DMS 273 treated with DMSO at 0.1 percent for 48 hours (cell line): ENCODE measurements around the gene BMI1.
A peak's percentile ranks its signal among the peaks of the same experiment; 100 is the strongest.
"Not testable (repeated sequence)": the region's sequence is repeated elsewhere in the genome, so short reads cannot be mapped to it uniquely, and the experiment has no call there.

ENCODE experiments used
- DNase-seq: peaks from one replicate; lab custom pipeline; 2025; lab: John Stamatoyannopoulos, UW

The BMI1 gene

DNA sequence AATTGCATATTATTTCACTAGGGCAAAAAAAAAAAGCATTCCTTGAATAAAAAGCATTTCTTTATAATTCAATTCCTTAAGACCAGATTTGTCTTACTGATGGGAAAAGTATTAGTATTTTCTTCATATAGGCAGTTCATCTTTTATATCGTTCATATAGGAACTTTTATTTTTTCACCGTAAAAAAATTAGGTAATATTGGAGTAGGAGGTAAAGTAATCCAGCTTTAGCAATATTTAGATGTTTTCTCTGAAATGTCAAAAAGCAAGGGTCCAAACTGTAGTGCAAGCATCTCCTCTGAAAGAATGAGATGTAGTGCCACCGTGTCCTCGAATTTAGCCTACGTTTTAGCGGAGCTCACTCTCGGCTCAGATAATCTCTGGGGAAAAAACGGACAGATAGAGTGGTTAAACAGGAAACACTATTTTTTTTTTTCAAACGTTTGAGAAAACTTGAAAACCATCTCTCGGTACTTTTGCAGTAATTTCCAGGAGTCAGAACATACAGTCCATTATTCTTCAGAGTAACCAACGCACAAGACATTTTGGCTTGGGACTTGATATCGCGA, 18.9 kb downstream of the BMI1 start:
- DNase-seq: peak; percentile 14

DNA sequence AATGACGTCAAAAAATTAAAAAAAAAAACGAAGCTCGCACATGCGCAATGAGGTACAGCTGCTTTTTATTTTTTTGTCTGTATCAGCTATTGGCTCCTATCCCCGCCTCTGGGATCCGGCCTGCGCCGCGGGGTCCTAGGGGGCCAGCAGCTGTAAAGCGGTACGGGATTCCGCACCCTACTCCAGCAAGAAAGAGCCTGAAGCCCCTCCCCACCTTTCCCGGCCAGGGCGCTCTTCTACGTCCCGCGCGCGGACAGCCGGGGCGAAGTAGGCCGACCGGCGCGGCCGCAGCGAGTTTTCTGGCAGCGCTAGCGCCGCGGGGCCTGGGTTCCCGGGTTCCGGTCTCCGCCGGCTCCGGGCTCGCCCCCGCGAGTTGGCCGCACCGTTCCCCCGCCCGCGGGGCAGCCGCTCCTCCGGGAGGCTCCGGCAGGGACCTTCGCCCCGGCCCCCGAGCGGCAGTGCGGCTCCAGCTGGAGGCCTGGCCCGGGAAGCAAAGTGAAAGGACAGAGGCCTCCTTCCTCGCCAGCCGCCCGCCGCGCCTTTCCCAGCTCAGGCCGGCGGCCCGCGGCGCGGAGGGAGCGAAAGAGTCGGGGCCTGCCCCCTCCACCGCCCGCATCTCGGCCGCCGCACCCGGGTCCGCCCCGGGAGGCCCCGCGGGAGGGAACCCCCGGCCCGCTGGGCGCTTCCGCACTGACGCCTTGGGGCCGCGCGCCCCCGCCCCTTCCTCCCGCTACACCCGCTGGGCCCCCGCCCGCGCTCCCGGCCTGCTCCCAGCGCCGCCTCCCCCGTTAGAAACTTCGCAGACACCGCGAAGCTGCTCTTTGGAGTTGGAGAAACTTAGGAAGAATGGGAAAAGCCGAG, 19.7 kb downstream of the BMI1 start:
- DNase-seq: no peak

DNA sequence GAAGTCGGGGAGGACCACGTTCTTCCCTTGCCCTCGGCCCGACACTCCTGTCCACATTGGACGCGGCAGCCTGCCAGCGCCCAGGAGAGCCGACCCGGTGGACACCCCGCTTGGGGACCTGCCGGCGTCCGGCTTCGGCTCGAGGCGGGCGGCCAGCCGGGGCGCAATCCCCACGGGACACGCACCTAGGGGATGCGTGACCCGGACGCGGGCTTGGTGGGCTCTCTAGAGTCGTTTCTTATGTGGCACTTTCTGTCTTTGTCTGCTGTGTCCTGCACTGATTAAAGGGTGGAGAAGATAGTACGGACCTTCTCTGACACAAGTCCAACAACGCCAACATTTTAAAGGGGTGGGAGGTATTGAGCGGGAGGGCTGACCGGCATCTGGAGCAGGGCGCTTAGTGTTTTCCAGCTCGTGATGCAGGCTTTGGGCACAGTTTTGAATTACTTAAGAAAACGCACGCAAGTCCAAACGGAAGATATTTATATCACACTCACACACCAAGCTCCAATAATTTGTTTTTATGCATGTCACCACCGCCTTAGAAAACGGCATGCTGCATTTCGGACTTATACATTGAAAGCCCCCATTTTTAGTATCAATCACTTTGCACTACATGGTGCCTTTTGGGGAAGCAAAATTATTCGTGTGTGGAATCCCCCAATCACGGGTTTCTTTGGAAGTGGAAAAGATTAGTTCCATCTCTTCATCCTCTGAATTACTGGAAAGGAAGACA, 20.5 kb downstream of the BMI1 start:
- no peak for DNase-seq

DNA sequence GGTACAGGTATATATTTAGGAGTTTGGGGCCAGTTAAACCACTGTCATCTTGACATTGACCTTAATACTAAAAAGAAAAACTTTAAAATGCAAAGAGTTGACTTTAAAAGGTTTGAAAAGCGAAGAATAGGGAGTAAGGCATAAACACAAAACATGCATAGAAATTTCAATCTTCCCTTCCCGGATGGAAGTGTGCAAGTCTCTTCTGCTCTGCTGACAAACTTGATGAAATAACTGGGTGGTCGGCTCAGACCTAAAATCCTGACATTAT, 21.0 kb downstream of the BMI1 start:
- DNase-seq: no peak

DNA sequence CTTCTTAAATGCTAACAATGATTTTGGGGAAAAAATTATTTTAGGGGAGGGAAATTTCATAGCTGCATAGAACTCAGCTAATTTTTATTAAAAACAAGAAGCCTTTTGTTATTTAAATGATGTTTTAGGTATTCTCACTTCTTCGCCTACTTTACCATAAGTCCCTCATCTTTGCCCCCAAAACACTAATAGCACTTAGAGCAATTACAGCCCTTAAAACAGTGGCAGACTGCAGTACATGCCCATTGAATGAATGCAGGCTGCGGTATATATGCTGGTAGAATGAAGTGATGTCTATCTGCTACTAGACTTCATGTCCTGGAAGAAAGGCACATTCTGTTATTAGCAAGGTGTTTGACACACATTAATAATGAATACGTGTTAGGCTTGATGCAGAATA, 21.5 kb downstream of the BMI1 start:
- DNase-seq: no peak

DNA sequence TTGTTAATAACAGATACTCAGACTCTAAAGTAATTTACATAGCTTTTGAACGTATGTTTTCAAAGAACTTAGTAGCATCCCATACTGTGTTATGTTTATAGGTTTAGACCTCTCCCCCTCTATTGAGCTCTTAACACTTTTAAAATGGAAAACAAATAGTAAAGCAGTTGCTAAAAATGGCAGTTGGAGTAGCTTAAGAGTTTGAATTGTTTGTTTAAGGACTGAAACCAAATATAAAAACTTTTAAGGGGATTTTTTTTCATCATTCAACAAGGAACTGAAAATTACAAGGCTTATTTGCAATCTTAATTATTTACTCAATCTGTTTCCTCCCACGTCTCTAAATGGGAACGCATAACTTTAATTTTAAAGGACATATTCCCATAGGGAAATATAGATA, 22.8 kb downstream of the BMI1 start:
- no peak for DNase-seq

DNA sequence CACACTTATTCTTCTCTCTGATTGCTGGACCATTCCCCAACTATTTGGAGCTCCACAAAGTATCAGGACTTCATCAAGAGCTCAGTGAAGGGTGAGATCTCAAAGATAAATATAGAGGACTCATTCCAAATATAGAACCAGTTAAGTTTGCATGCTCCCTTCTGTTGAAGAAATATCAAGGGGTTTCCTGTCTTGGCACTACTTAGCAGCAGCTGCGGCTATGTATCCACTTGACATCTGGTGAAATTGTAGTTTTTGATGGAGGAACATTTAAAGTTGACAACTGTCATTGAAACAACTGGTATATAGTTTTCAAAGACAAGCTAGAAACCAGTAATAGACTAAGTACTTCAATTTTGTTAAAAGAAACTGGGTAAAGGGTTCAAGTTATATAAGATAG, 23.4 kb downstream of the BMI1 start:
- DNase-seq: no peak

DNA sequence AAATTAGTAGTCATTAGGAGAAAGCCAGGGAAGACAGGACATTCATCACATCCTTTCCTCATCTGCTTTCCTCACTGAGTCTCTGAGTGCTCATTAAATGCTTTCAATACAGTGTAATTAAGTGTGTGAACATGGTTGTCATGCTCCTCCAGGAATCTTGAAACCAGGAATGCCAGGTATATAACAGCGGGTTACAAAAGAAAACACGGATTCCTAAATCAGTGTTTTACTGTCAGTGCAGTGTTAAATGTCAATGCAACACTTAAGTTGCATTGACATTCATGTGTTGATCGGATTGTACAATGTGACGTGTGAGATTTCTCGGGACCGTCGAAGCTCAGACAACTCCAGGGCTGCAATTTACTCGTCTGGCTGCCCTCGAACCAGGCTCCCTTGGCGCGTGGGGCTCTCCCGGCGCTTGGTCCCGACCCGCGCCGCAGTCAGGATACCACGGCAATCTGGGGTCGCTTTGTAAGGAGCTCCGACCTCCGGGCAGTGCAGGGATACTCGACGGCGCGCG, 23.9 kb downstream of the BMI1 start:
- DNase-seq: no peak

DNA sequence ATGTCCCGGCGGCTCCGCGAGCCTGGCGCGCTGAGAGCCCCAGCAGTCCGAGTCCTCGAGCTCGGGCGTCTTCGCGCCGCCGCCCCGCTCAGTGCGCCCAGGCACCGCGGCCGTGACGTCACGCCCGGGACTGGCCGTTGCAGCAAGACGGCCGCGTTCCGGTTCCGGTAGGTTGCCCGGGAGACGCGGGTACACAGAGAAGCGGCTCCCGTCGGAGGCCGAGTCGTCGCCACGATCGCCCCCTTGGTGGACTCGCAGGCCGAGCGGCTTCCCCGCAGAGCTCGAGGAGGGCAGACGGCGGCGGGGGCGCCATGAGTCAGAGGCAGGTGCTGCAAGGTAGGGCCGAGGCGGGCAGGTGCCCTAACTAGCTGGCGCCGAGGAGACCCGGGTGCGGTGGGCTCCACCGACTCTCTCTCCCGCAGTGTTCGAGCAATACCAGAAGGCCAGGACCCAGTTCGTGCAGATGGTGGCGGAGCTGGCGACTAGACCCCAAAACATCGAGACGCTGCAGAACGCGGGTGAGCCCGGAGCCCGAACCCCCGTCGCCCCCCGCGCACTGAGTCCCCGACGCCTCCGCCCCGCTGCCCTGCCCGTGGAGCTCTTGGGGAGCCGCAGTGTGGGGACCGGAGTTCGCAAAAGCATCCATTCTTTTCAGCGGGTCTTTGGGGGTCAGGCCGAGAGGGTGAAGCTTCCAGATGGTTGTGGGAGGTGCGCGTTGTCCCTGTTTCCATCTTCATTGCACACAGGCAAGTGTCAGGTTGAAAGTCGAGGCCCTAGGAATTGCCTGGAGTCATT, 24.6 kb downstream of the BMI1 start, which contains the start of gene SPAG6:
Gene SPAG6 (plus strand): TSS at position 196 of the 795 bp plus-strand sequence. CDS start 116 bp downstream, at position 312.
- DNase-seq: no peak

DNA sequence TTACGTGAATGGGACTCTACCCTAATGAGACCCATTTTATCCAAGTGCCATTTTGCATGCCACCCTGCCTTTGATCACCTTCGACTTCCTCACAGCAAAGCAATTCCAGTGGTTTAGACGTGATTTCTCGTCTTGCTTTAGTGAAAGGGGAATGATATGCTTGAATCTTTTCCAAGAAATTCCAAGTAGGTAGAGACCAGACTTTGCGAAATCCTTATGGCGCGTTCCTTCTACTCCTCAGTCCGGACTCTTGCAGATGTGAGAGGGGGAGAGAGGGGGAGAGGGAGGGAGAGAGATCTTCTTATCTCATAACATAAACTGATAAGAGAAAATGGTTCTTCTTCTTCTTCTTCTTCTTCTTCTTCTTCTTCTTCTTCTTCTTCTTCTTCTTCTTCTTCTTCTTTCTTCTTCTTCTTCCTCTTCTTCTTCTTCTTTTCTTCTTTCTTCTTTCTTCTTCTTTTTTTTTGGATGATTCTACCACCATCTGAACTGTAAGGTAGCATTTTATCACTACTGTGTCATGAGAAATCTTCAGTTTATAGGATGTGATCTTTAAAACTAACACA, 25.3 kb downstream of the BMI1 start:
- no peak for DNase-seq

DNA sequence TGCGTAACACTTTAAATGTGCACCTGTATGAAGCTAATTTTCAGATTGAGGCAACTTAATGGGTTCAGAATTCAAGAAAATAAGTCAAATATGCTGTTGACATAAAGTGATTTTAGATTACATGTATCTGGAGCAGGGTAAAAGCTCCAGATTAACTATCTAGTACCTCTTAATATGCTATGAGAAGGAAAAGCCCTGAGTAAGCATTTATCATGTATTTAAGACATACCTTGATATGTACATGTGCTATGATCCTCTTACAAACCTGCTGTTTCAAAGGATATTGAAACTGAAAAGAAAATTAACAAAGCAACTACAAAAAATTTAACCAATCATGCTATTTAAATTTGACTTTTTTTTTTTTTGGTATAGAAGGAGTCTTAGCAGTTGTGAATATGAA, 28.9 kb downstream of the BMI1 start:
- DNase-seq: no peak

DNA sequence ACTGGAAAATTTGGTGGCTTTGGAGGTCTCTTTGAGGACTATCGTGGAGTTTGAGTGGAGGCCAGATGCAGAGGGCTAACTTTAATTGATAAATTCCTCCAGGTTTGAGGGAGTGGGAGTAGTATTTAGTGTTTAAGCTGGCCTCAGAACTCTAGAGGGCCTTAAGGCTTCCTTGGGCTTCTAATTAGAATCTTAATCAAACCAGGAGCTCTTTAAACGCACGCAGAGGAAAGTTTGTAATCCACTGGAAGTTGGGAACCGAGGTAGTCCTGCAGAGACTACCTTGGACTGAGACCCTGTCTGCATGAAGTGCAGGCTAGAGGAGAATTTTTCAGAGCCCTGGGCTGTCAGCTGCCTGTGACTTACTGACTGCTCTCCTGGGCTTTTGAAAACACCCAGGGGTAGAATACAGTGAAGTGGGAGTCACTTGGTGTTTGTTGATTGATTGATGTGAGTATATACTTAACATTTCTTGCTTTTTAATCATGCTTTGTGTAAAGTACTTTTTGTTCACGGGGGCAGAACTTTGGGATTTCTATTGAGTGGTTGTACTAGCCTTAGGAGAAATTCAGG, 30.3 kb downstream of the BMI1 start:
- DNase-seq: no peak

DNA sequence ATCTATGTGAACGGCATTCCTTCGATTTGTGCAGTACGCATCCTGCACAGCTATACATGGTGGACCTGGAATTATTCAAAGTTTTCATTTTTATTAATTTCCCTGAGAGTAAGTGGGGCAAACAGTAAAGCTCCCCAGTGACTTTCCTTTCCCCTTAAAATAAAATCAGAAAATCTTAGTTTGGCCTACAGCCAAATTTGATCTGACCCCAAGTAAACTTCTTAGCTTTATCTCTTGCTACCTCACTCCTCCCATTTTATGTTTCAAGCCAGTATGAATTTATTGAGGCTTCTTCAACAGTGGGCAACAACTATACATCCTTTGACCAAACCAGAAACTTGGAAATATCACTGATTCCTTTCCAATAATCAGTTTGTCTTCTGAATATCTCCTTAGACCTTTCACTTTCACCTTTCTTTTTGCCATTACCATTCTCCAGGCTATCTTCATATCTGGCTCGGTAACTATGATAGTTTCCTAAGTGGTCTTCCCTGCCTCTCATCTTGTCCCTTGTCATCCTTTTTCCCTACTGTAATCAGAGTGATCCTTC, 35.5 kb downstream of the BMI1 start:
- no peak for DNase-seq

DNA sequence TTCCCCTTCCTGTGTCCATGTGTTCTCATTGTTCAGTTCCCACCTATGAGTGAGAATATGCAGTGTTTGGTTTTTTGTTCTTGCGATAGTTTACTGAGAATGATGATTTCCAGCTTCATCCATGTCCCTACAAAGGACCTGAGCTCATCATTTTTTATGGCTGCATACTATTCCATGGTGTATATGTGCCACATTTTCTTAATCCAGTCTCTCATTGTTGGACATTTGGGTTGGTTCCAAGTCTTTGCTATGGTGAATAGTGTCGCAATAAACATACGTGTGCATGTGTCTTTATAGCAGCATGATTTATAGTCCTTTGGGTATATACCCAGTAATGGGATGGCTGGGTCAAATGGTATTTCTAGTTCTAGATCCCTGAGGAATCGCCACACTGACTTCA, 36.9 kb downstream of the BMI1 start:
- DNase-seq: not testable (repeated sequence)

DNA sequence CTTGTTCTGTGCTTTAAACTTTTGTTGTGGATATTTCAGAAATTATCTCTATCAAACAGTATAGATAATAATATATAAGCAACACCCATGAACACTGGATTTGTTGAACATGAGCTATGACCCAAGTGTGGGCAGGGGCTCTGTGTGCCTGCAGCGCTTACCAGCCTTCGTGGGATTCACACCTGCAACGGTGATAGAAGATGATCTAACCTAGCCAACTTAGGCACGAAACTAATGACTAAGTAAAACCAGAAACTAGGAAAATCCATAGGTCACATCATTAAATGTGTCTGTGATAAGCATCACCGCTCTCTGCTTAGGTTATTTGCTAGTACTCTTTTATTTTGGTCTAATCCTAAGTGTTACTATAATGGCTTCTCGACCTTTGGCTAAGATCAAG, 42.4 kb downstream of the BMI1 start:
- DNase-seq: no peak

DNA sequence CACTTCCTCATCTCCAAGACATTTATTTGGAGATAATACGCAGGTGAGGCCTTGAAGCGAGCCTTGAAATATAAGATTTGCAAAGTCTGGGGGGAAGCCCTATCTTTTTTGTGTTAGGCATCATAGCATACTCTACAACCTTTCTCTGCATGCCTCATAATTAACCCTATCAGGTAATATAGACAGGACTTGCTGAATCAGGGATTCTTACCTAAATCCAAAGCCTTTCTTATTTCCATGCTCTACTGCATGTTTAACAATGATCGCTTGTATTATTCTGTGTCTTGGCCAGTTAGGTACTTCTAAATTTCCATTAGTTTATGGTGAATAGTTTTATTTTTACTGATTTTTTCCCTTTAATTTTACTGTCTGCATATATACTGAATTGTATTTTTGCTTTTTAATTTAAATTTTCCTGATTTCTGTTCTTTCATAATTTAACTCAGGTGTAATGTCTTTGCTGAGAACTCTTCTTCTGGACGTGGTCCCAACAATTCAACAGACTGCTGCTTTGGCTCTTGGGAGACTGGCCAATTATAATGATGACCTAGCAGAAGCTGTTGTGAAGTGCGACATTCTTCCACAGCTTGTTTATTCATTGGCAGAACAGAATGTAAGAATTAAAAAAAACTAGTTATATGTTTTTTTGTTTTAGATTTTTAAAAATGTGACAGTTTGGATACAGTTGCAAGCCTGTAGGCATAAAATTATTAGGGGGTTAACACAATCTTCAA, 43.7 kb downstream of the BMI1 start:
- no peak for DNase-seq

DNA sequence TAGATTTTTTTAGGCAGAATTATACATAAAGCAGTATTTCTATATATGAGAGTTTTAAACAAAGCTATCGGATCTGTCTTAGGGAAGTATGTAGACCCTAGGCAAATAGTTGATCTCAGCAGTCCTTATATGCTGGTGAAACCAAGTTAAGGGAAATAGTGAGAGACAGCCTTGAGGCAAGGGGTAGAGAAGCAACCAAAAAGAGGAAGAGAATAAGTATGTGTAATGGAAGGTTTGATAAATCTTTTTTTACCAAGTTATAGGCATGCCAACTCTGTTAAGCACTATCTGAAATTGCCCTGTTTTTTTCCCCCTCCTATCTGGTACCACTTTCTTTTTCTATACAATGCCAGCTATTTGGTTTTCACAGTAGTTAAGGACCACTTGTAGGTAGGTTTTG, 44.3 kb downstream of the BMI1 start:
- DNase-seq: no peak

DNA sequence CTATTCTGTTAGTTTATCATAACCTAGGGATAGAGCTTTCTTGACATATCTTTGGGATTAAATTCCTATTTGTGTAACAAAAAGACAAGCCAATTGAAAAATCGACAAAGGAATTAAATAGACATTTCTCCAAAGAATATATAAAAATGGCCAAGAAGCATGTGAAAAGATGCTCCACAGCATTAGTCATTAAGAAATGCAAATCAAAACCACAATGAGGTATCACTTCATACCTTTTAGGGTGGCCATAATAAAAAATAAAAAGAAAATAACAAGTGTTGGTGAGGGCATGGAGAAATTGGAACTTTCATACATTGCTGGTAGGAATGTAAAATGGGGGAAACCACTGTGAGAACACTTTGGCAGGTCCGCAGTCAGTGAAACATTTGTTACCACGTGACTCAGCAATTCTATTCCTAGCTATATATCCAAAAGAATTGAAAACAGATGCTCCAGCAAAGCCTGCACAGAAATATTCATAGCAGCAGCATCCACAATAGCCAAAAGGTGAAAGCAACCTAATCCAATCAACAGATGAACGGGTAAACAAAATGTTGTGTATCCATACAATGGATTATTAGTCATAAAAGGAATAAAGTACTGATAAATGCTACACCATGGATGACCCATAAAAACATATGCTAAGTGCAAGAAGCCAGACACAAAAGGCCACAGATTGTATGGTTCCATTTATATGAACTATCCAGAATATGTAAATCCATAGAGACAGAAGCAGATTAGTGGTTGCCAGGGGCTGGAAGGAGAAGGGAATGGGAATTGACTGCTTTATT, 44.9 kb downstream of the BMI1 start:
- DNase-seq: no peak

DNA sequence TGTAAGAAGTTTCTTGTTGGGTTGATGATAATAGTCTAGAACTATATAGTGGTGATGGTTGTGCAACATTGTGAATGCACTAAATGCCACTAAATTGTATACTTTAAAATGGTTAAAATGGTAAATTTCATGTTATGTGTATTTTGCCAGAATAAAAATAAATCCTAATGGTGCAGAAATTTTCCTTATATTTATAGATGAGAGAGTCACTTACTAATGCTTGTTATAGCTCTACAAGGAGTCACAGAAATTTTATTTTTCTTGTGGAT, 45.5 kb downstream of the BMI1 start:
- no peak for DNase-seq

DNA sequence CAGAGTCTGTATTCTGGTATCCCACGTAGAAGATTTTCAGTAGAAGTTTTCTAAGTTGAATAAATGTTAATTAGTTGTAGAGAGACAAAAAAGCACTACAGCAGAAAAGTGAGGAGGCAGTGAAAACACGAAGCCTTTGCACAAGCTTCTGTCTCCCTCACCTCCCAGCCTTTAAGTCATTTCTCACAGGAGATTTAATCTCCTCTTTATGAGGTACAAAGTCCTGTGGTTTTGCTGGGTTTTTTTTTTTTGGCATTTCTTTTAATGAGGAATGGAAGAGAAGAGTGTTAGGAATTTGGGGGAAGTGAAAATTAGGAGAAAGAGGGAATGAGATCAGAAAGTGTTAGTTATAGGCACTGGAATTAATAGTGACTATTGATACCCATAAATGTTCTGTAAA, 45.9 kb downstream of the BMI1 start:
- no peak for DNase-seq
